GF-D8 (cell line): ENCODE data around the gene R3HDM2.

Source experiments
- DNase-seq: peaks from one replicate; lab custom pipeline; 2025; lab: John Stamatoyannopoulos, UW

Gene R3HDM2

DNA sequence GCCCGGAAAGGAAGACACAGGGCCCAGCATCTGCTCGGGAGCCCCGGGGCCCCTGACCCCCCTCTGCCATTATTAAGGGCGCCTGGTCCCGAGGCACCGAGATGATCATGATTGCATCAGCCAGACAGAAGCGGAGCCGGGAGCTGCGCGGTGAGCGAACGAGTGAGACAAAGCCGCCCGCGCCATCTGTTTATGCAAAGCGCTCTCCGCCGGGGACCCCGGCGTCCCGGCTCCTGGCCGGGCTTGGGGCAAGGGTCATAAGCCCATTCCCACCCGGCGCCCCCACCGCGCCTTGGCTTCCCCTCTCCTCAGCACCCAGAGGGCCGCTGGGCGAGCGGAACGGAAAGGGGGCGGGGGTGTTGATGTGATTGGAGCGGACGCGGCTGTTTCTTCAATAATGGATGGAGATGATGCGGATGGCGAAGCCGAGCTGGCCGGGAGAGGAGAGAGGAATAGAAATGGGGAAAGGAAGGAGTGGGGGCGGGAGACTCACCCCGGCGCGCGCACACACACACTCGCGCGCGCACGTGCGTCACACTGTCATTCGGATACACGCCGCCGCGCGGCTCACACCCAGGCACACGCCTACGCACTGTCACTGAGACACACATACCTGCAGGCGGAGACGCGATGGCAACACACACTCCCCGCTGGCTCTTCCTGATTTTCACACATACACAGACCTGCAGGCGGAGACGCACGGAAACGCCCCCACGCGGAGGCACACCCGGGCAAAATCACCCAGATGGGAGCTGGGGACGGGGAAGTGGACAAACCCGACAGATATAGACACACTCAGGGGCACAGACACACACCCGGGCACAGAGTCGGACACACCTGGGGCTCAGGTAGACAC is 190.5 kb downstream of the R3HDM2 start:
- DNase-seq, result peak; percentile 17

DNA sequence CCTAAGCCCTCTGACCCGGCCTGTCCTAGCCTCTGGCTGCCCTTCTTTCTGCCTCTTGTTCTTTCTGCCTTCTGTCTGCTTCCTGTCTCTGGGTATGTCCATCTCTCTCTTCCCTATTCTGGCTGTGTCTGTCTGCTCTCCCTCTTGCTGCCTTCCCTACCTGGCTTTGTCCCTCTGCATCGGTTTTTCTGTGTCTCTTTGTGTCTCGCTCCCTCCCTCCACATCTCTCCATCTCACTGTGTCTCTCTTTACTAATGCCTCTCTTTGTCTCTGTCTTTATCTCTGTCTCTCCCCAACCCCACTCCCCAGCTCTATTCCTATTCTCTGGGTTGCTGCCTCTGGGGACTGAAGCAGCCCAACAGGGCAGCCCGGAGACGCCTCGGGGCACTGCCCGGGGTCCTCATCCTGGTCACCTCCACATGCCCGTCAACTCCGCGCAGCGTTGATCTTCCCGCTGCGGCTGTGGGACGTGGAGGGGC is 191.2 kb downstream of the R3HDM2 start:
- DNase-seq, result no peak

DNA sequence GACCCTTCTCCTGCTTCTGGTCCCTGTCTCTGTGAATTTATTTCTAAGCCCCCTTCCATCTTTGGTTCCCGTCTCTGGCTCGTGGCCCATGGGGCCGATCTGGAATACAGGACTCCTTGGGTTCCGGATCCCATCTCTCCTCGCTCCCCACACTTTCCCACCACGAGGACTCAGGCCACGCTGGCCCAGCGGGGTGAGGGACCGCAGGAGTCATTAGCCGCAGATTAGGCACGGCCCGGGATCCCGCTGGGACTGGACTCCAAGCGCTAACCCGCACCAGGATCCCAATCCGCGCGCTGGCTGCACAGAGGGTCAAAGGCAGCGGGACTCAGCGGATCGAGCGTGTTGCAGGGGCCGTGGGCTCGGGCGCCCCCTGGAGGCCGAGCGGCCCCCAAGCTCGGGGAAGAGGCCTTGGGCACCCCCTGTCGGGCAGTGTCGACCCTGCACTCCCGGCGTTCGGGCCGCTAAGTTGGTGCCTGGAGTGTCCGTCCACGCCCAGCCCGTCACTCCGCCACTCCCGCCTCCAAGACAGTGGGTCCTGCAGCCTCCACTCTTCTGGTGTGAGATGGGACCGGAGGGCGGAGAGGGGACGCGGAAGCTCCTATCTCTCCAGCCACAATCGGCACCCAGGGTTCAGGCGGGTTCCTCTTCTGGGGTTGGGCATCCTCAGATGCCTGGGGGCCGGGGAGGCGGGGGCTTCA is 191.8 kb downstream of the R3HDM2 start:
- peak; percentile 36 for DNase-seq

DNA sequence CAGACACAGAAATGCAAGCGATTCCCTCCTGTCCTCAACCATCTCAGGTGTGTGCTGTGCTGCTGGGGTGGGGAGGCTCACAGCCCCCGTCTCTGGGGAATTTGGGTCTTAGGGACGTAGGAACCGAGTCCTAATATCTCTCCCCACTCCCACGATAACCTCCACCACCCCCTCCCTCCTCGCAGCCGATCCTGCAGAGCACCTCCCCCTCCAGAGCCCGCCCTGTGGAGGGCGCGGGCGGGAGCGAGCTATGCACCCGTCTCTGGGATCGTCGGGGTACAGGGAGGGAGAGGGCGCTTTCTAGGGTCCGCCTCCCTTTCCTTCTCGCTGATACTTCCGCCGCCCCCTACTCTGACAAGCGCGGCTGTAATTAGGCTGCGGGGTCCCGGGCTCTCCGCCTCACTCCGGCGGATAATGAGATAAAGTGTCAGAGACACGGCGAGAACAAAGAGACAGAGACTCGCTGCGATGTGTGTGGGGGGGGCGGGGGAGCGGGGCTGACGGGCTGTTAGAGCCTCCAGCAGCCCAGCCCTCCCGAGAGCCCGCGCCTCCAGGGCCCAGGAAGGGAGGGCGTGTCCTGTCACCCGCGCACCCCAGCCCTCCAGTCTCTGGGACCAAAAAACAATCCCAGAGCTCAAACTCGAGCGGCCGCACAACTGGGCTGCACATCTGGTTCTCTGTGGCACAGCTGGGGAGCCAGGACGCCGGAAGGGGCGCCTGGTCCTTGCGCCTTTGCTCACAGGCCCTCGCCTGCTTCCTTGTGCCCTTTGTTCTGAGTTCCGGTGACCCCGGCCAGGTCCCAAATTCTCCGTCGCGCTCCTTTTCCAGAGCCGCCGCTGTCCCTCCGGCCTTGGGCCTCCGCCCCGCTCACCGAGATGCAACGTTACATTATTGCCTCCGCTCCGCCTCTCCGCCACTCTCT is 192.7 kb downstream of the R3HDM2 start:
- no peak for DNase-seq

DNA sequence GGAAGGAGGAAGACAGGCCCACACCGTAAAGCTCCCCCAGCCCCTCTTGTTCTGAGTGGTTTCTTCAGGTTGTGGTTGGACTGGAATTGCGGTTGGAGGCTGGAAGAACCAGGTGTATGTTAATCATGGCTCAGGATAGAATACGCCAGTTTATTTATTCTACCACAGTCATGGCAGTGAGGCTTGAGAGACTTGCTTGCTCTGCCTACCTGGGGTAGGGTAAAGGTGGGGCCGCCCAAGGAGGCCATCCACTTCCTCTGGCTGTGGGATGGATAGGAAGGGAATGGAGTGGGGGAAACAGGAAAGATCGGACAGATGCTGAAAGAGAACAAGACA is 193.3 kb downstream of the R3HDM2 start:
- DNase-seq, result no peak

DNA sequence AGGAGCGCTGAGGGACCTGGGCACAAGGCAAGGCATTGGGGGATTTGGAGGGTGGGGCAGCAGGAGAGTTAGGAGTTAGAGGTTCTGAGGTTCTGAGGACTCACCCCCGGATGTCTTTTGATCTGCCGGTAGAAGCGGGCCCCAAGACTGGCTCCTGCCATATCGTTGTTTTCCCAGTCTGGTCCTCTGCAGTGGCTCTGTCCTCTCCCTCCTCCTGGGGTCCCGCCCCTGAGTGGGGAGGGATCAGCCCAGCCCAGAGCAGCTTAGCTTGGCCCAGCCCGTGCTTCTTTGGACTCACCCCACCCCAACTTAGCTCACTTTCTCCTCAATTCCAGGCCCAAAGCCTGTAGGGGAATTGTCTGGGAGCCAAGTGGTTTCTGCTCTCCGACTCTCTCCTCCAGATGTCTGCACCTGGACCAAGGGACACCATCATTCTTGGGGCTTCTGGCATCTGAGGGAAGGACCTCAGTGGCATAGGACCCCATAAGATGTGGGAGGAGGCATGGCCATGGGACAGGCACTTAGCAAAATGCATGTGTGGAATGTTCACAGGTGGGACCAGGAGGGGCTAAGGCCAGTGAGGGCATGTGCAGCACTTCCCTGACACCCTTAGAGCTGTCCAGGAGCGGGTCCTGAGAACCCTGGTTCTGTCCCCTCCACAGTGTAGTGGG is 193.8 kb downstream of the R3HDM2 start:
- DNase-seq, result no peak

DNA sequence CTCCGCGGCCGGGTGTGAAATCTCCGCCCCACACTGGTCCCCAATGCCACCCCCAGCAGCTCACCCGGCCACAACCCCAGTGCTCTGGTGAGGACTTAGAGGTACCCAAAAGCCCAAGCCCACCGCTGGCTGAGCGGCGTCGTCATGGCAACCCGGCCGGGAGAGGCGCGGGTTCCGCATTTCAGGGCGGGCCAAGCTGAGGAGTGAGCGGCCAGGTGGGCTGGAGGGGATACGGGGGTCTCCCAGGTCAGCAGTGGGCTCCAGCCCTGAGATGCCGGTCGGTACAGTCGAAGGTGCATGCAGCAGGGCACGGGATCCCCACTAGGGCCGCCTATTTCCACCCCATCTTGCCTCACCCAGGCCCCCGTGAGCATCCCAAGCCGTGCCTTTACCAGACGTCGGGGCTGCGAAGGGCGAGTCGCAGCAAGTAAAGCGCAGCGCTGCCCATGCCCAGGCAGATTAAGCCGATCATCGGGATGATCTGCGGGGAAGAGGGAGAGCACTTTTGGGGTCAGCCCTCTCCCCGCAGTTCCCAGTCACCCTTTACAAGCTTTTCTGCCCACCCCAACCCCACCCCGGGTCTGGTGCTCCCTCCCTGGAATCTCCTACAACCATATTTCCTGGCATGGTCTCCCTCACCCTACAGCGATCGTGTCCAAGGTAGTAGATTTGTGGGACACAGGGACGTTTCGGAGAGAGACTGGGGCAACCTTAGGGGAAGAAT is 194.5 kb downstream of the R3HDM2 start:
- DNase-seq, result no peak

DNA sequence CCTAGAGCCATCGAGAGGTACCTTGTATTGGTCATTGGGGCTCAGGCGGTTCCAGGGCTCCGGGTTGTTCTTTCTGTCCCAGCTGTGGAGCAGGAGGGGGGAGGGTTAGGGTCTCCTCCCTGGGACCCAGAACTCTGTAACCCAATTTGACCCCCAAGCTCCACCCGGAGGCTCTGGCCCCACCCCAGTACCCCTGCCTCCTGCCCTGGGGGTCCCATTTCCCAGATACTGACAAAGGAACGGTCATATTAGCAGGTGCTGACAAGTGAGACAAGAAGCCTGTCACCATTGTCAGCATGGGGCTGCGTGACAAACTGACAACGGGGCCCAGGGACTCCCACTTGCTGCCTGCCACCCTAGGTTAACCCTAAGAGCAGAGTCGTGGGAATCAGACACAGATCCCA is 195.1 kb downstream of the R3HDM2 start:
- no peak for DNase-seq

DNA sequence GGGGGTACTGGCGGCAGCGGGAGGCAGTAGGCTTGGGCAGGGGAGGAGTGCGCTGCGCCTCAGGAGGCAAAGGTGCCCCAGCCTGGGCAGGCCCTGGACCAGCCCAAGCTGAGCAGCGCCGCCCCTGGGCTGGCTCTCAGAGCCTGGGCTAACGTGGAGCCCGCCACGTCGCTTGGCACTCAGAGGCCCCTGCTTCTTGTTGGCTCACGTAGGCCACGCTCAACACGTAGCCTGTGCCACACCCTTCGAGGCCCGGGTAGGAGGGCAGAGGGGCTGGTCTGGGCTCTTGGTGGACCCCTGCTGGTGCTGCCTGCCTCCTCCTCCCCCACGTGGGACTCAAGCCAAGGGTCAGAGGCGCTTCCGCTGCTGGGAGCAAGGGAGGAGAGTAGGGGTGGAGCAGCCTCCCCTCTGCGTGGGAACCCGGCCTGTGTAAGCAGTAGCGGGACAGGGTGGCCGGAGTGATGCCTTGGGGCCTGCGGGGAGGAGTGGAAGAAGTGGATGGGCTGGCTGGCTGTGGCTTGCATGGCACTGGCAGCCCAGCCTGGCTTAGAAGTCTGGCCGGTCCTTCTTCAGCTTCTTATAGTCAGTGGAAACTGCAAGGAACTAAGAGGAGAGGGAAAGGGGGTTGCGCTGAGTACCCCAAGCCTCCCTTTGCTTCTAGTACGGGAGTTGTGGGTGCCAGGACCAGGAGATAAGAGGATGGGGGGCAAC is 195.7 kb downstream of the R3HDM2 start:
- no peak for DNase-seq

DNA sequence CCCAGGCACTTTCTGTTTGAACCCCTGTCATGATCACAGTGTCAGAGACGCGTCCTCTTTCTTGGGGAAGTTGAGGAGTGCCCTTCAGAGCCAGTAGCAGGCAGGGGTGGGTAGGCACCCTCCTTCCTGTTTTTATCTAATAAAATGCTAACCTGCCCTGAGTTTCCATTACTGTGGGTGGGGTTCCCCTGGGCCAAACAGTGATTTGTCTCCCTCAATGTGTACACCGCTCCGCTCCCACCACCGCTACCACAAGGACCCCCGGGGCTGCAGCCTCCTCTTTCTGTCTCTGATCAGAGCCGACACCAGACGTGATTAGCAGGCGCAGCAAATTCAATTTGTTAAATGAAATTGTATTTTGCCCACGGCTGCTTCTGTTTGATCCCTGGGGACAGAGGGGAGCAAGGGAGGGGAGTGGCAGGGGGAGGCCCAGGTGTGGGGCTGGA is 196.2 kb downstream of the R3HDM2 start:
- DNase-seq, result no peak

DNA sequence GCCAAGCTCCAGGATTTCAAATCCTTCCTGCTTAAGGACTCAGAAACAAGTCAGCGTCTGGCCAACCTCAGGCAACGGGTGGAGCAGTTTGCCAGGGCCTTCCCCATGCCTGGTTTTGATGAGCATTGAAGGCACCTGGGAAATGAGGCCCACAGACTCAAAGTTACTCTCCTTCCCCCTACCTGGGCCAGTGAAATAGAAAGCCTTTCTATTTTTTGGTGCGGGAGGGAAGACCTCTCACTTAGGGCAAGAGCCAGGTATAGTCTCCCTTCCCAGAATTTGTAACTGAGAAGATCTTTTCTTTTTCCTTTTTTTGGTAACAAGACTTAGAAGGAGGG is 196.6 kb downstream of the R3HDM2 start:
- DNase-seq, result no peak

DNA sequence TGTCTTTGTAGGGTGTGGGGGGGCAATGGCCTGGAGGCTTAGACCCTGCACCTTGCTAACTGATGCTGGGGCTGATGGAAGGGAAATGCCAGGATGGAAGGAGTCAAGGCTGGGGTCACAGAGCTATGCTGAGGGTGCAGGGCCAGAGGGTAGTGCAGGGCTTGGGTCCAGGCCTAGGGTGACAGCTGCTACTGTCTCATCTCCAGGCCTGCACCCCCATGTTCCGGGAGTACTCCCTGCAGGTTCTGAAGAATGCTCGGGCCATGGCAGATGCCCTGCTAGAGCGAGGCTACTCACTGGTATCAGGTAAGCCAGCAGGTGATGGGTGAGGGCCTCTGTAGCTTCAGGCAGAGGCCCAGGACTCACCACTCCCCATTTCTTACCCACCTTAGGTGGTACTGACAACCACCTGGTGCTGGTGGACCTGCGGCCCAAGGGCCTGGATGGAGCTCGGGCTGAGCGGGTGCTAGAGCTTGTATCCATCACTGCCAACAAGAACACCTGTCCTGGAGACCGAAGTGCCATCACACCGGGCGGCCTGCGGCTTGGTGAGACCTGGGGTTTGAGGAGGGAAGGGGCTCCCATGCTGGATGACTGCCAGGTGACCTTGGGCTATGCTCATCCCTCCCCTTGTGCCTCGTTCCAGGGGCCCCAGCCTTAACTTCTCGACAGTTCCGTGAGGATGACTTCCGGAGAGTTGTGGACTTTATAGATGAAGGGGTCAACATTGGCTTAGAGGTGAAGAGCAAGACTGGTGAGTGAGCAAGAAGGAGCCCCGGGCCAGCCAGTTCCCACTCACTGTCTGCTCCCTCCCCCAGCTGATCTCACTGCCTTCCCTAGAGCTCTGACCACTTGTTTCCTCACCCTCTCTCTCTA is 197.2 kb downstream of the R3HDM2 start:
- no peak for DNase-seq

DNA sequence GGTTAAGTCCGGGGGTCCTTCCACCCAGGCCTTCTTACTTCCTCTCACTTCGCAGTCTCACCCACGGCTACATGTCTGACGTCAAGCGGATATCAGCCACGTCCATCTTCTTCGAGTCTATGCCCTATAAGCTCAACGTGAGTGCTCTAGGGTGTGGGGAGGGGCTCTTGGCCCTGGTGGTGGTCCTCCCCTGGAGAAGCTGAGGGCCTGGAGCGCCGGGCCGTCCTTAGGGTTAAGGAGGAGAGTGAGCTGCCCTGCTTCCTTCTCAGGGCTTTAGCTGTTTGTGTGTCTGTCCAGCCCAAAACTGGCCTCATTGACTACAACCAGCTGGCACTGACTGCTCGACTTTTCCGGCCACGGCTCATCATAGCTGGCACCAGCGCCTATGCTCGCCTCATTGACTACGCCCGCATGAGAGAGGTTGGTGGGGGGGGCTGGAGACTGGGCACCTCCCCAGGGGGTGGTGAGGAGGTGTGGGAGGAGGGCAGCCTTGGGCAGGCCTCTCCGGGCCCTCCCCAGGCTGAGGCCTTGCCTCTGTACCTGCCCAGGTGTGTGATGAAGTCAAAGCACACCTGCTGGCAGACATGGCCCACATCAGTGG is 198.6 kb downstream of the R3HDM2 start:
- no peak for DNase-seq

DNA sequence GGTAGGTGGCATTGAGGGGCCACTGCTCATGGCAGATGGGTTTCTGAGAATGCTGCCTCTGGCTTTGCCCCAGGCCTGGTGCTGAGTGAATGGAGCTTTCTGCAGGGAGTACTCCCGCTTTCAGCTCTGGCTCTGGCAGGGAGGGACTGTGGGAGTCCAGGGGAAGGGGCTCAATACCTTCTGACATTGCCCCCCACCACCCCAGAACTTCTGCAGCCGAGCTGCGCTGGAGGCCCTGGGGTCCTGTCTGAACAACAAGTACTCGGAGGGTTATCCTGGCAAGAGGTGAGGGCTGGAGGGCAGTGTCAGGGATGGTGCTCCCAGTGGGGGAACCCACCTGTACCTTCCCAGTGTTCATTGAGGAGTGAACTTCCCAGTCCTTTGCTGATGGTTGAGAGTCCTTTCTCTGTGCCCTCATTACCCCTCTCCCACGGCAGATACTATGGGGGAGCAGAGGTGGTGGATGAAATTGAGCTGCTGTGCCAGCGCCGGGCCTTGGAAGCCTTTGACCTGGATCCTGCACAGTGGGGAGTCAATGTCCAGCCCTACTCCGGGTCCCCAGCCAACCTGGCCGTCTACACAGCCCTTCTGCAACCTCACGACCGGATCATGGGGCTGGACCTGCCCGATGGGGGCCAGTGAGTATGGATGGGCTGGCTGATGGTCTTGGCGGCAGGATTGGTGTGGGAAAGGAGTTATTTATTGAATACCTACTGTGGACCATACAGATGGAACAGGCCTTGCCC is 199.4 kb downstream of the R3HDM2 start:
- no peak for DNase-seq

DNA sequence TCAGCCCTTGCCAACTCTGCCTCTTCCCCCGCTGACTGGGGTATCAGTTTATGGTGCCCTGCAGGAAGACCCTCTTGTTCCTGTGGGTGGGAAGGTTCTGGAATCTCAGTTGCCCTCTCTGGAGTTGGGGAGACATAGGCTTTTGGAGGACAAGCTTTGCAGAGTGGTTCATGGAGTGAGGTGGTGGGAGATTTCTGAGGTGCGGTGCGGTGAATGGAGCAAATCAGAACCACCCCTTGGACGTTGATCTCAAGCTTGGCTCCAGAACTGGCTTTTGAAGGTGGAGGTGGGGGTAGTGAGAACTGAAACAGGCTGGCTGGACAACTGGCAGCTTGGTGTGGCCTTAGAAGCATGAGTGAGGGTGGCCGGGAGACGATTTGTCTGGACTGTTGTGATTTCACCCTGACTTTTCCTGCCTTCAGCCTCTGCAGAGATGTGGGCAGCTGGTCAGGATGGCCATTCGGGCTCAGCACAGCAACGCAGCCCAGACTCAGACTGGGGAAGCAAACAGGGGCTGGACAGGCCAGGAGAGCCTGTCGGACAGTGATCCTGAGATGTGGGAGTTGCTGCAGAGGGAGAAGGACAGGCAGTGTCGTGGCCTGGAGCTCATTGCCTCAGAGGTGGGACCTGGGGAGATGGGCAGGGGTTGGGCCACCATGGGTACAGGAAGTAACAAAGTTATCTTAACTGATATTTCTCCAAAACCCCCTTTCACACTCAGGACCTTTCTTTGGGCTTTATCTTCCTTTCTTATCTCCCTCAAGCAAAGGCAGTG is 200.3 kb downstream of the R3HDM2 start:
- DNase-seq, result no peak

DNA sequence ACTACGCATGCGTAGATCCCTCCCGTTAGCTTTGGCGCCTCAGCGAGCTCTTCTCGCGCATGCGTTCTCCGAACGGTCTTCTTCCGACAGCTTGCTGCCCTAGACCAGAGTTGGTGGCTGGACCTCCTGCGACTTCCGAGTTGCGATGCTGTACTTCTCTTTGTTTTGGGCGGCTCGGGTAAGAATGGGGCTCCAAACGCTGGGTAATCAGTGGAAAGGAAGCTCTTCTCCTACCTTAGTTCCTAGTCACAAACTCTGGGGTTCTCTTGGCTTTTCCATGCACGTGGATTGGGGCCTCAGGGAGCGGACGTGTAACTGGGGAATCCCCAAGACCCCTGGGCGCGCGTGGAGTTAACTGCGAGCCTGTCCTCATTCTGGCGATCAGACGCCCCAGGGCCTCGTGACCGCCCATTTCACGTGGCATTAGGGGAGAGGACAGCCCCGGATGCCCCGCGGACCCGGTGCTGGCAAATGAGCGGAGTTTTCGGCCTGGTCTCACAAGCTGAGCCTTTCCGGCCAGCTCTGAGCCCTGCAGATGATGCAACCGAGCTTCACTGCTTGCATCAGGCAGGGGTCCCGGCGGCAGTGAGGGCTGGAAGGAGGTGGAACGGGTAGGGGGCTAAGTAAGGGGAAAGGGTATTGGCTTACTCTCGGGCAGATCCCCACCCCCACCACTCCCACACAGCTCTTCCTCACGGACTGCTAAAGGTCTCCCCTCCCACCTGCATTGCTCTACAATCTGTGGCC is 201.0 kb downstream of the R3HDM2 start, which contains the start of gene SHMT2:
Gene SHMT2, plus strand, starts transcription at position 78 of the 747 bp plus-strand sequence. Its CDS starts 68 bp downstream, at position 146.
- DNase-seq, result peak; percentile 91
